GM04503 (cell line): ENCODE measurements around the gene TMC6.

ENCODE experiments used
- DNase-seq: peaks from one replicate; pipeline ENCODE4 v3.0.0-alpha.2; 2012; ENCODE audit warnings: low read depth

The TMC6 gene

GRCh38 chr17:78135858-78136500 is 7.4 kb upstream of the TMC6 start:
- no peak for DNase-seq

- no peak for DNase-seq
Observed at GRCh38 chr17:78134899-78135385, 6.4 kb upstream of the TMC6 start.

GRCh38 chr17:78133971-78134898 is 5.7 kb upstream of the TMC6 start:
- DNase-seq, result no peak

GRCh38 chr17:78133179-78133951 is 4.8 kb upstream of the TMC6 start:
- no peak for DNase-seq

- DNase-seq, result no peak
Observed at GRCh38 chr17:78132767-78133178, 4.2 kb upstream of the TMC6 start.

- no peak for DNase-seq
Observed at GRCh38 chr17:78132084-78132676, 3.6 kb upstream of the TMC6 start.

- no peak for DNase-seq
Observed at GRCh38 chr17:78131172-78132083, 2.9 kb upstream of the TMC6 start.

GRCh38 chr17:78130437-78131101 is 2.0 kb upstream of the TMC6 start, which contains the start of gene TMC8:
TSS of gene TMC8 (plus strand) at chr17:78130771. CDS start at chr17:78131589, 818 bp downstream.
- DNase-seq, result no peak

- no peak for DNase-seq
Observed at GRCh38 chr17:78130090-78130436, 1.5 kb upstream of the TMC6 start.

- no peak for DNase-seq
Observed at GRCh38 chr17:78129351-78130089, 965 bp upstream of the TMC6 start.

- DNase-seq, result no peak
Observed at GRCh38 chr17:78127888-78128550, 536 bp downstream of the TMC6 start.

GRCh38 chr17:78127239-78127887 is 1.2 kb downstream of the TMC6 start:
- no peak for DNase-seq

- DNase-seq, result no peak
Observed at GRCh38 chr17:78126895-78127238, 1.7 kb downstream of the TMC6 start.

GRCh38 chr17:78125976-78126894 is 2.3 kb downstream of the TMC6 start:
- no peak for DNase-seq

GRCh38 chr17:78125138-78125913 is 3.2 kb downstream of the TMC6 start:
- DNase-seq, result no peak

- no peak for DNase-seq
Observed at GRCh38 chr17:78124836-78125137, 3.8 kb downstream of the TMC6 start.
